Adrenal gland (tissue), 5 donors: ENCODE results near the gene MROH7.

Experiments
- POLR2A ChIP-seq, 2 donors: fragments of 450-650 bp; IDR thresholded peaks; one replicate each; pipeline ENCODE4 v1.6.1; 2017; ENCODE audit warnings: antibody characterized with exemption in 2 of 2, mild to moderate bottlenecking in 2 of 2, moderate library complexity in 1 of 2
- TF ChIP-seq, protein P1 (sequence below), 6 experiments: fragments of 450-650 bp in 4 of 6; fragments of 200-600 bp in 2 of 6; sonication (generic) in 1 of 6; IDR thresholded peaks; 1 replicate in 5 of 6; 2 replicates in 1 of 6; pipeline versions ENCODE4 v1.5.1 to v1.8.0; 2016 to 2021; ENCODE audit warnings: antibody characterized with exemption in 6 of 6, mild to moderate bottlenecking in 2 of 6, moderate library complexity in 1 of 6
- donor health status: DM: no; HTN: no; CAD: no.

DNA sequence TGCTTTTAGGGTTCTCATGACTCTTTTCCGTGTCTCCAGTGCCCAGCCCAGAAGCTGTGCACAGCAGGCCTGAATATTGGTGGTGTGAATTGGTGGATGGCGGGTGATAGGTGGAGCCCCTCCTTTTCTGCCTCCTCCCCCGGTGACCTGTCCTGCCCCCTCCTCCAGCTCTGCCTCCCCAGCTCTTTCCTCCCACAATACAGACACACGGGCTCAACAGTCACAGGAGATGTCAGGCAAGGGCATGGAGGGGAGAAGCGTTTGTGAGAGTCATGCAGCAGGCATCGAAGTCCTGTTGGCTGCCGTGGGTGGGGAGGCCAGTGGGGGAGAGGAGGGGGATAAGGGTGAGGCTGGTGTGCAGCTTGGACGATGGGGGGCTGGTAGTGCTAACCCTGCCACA, 56.8 kb downstream of the MROH7 start:
- TF ChIP-seq POLR2A (IDR thresholded peaks at IDR 0.05), result no peak
- TF ChIP-seq, protein P1, sequence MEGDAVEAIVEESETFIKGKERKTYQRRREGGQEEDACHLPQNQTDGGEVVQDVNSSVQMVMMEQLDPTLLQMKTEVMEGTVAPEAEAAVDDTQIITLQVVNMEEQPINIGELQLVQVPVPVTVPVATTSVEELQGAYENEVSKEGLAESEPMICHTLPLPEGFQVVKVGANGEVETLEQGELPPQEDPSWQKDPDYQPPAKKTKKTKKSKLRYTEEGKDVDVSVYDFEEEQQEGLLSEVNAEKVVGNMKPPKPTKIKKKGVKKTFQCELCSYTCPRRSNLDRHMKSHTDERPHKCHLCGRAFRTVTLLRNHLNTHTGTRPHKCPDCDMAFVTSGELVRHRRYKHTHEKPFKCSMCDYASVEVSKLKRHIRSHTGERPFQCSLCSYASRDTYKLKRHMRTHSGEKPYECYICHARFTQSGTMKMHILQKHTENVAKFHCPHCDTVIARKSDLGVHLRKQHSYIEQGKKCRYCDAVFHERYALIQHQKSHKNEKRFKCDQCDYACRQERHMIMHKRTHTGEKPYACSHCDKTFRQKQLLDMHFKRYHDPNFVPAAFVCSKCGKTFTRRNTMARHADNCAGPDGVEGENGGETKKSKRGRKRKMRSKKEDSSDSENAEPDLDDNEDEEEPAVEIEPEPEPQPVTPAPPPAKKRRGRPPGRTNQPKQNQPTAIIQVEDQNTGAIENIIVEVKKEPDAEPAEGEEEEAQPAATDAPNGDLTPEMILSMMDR (IDR thresholded peaks at IDR 0.05), result no peak
